GM18505 (cell line): Measurements from ENCODE around the gene OVAAL.

Source experiments
- ATAC-seq: cut with Tn5 transposase; IDR thresholded peaks from one replicate; pipeline ENCODE4 v1.9.1; 2021; ENCODE audit not compliant: unreplicated experiment
- POLR2A ChIP-seq: IDR thresholded peaks from 4 replicates; pipeline ENCODE4 v1.6.1; 2011; ENCODE audit warnings: borderline replicate concordance; ENCODE audit not compliant: insufficient read depth, insufficient read length; ENCODE audit errors: extremely low read depth

OVAAL gene

GRCh38 chr1:180594723-180595122 is 36.0 kb downstream of the OVAAL start:
- no peak for ATAC-seq
- no peak for TF ChIP-seq POLR2A

GRCh38 chr1:180595966-180596365 is 37.2 kb downstream of the OVAAL start:
- no peak for TF ChIP-seq POLR2A
- ATAC-seq = no peak

- TF ChIP-seq POLR2A = no peak
- no peak for ATAC-seq
These were observed 38.8 kb downstream of the OVAAL start for GRCh38 chr1:180597520-180597919.

- no peak for TF ChIP-seq POLR2A
- ATAC-seq = no peak
These were observed 39.7 kb downstream of the OVAAL start for GRCh38 chr1:180598333-180598974.

GRCh38 chr1:180600343-180600742 is 41.6 kb downstream of the OVAAL start:
- ATAC-seq = no peak
- no peak for TF ChIP-seq POLR2A

- ATAC-seq = no peak
- TF ChIP-seq POLR2A = no peak
These were observed 42.7 kb downstream of the OVAAL start for GRCh38 chr1:180601512-180601911.

- no peak for ATAC-seq
- no peak for TF ChIP-seq POLR2A
These were observed 44.6 kb downstream of the OVAAL start for GRCh38 chr1:180603223-180603849.

- no peak for ATAC-seq
- no peak for TF ChIP-seq POLR2A
These were observed 45.1 kb downstream of the OVAAL start for GRCh38 chr1:180603850-180604226.

GRCh38 chr1:180606155-180606554 is 47.4 kb downstream of the OVAAL start:
- ATAC-seq = no peak
- no peak for TF ChIP-seq POLR2A

- ATAC-seq = no peak
These were observed 51.1 kb downstream of the OVAAL start for GRCh38 chr1:180609643-180610555.

GRCh38 chr1:180610556-180611015 is 51.8 kb downstream of the OVAAL start:
- no peak for TF ChIP-seq POLR2A
- ATAC-seq = no peak

More at GRCh38 chr1:180609643-180610555, 51.1 kb downstream of the OVAAL start:
- no peak for TF ChIP-seq POLR2A

- no peak for TF ChIP-seq POLR2A
- no peak for ATAC-seq
These were observed 52.5 kb downstream of the OVAAL start for GRCh38 chr1:180611016-180611930.

- no peak for TF ChIP-seq POLR2A
- no peak for ATAC-seq
These were observed 53.9 kb downstream of the OVAAL start for GRCh38 chr1:180612632-180613031.

GRCh38 chr1:180614730-180615129 is 56.0 kb downstream of the OVAAL start:
- no peak for TF ChIP-seq POLR2A
- ATAC-seq = no peak
